ENCODE data around the gene SPG11. TPM values are rescaled to one million over a fixed set of nuclear protein-coding genes. Genes with fewer than 3 reads are reported as not detected.

The SPG11 gene
- total RNA-seq, 1 experiment from 2014 or later, result 38.3 TPM

GRCh38 chr15:44516436-44516835 lies 147.0 kb downstream of the SPG11 start:
- Histone ChIP-seq H3K27me3 (ENCODE audit: insufficient read depth, low read length) (no peaks in the 10 kb centered on the region), H3K9me3 (ENCODE audit: control insufficient read depth, low read depth, low read length) (no peaks in the 10 kb centered on the region), H3T11ph (ENCODE audit: low read length) (no peak overlapping the region), H2AFZ (ENCODE audit: low read length) (no peak overlapping the region), H3K4me2 (ENCODE audit: insufficient read depth, insufficient read length, low read length) (no peak overlapping the region), H2BK5ac (ENCODE audit: insufficient read length, low read length) (no peak overlapping the region), H3K4me1 (ENCODE audit: insufficient read depth, low read length) (no peaks in the 10 kb centered on the region), H4K8ac (replicated peaks; ENCODE audit: insufficient read length, low read depth, low read length) (no peak overlapping the region), H3K23ac (ENCODE audit: insufficient read length, low read depth, low read length) (no peak overlapping the region), H2AK5ac (ENCODE audit: insufficient read length, low read length) (no peak overlapping the region), H3K9ac (ENCODE audit: extremely low read depth, insufficient read length, low read length) (no peak overlapping the region), H2BK20ac (ENCODE audit: low read depth, low read length, poor library complexity, severe bottlenecking) (no peak overlapping the region), H3K79me2 (ENCODE audit: insufficient read depth, low read length) (no peaks in the 10 kb centered on the region), H4K5ac (ENCODE audit: insufficient read length, low read depth, low read length) (no peak overlapping the region), H2BK12ac (ENCODE audit: insufficient read length, low read depth, low read length) (no peak overlapping the region), H4K20me1 (ENCODE audit: control insufficient read depth, insufficient read depth, insufficient read length) (no peaks in the 10 kb centered on the region), H3K79me1 (ENCODE audit: insufficient read depth, low read depth, low read length, poor library complexity, severe bottlenecking) (peaks cover 2% of the 10 kb centered on the region), H3K56ac (ENCODE audit: insufficient read length, low read depth, low read length) (no peak overlapping the region), H3K4ac (ENCODE audit: low read depth, low read length) (no peak overlapping the region), H3K14ac (ENCODE audit: insufficient read depth, low read length) (no peak overlapping the region), H3K18ac (ENCODE audit: insufficient read length, low read depth, low read length) (no peak overlapping the region), H4K91ac (ENCODE audit: insufficient read length, low read depth, low read length) (no peak overlapping the region), H3K23me2 (ENCODE audit: insufficient read length, low read depth, low read length, poor library complexity, severe bottlenecking) (no peaks in the 10 kb centered on the region), H2BK15ac (ENCODE audit: low read depth, low read length) (no peak overlapping the region), H2BK120ac (ENCODE audit: low read depth, low read length, poor library complexity, severe bottlenecking) (no peak overlapping the region), H3K27ac (ENCODE audit: insufficient read length, low read depth, low read length) (no peak overlapping the region)
- H3K36me3 Mint-ChIP-seq (ENCODE audit: insufficient read depth in 1 of 3, low read depth in 3 of 3), result peaks cover 9 to 52% (median 37%) of the 10 kb centered on the region in 3 experiments; a peak in 6 of 7 replicates
- no peaks in the 10 kb centered on the region for H3K27me3 Mint-ChIP-seq (ENCODE audit: low read depth)
- H3K4me1 Mint-ChIP-seq, result no peaks in the 10 kb centered on the region
- H3K27ac Mint-ChIP-seq, result no peak overlapping the region
- no peak overlapping the region for H3K4me3 Mint-ChIP-seq
- no peaks in the 10 kb centered on the region for H3K9me3 Mint-ChIP-seq
- no peak for TF ChIP-seq CTCF (conservative IDR thresholded peaks at IDR 0.05)
- DNase-seq, result no peak

Other genes with a start within 250 kb of the SPG11 start
- gene CTDSPL2, start 236.0 kb downstream of the SPG11 start, total RNA-seq (2021), result 78.8 and 80.2 TPM in 2 replicates
- gene EIF3J, start 126.5 kb downstream of the SPG11 start, total RNA-seq (2021), result 114 and 129 TPM in 2 replicates
- gene PATL2, start 47.7 kb upstream of the SPG11 start, total RNA-seq (2021), result 0.46 and 0.55 TPM in 2 replicates
- gene B2M, start 47.9 kb upstream of the SPG11 start, total RNA-seq (2021), result 74.3 and 81.0 TPM in 2 replicates
- gene TRIM69, start 72.9 kb upstream of the SPG11 start, total RNA-seq (2021), result 3.8 and 4.3 TPM in 2 replicates